ENCODE measurements around the gene RORC.

- TF ChIP-seq CTCF (IDR thresholded peaks at IDR 0.05) (no peak), POLR2AphosphoS5 (IDR thresholded peaks at IDR 0.05) (no peak)
Measured at GRCh38 chr1:151787689-151788088, 43.9 kb downstream of the RORC start.
